SU-DHL-6 (cell line): ENCODE data around the gene PLA2G4E.

ENCODE experiments used
- CTCF ChIP-seq: fragments of 200-600 bp; sonication (generic); IDR thresholded peaks from one replicate; pipeline ENCODE4 v1.5.1; 2017; ENCODE audit warnings: antibody characterized with exemption, mild to moderate bottlenecking, low read length, moderate library complexity; ENCODE audit not compliant: insufficient read depth, poor library complexity, severe bottlenecking
- EZH2phosphoT487 ChIP-seq: fragments of 200-600 bp; sonication (generic), shearing (Covaris generic); conservative IDR thresholded peaks from 2 replicates; pipeline ENCODE4 v1.6.1; 2018; ENCODE audit warnings: mild to moderate bottlenecking, antibody characterized with exemption, low read length, moderate library complexity, mixed read lengths

- TF ChIP-seq CTCF: no peak
- no peak for TF ChIP-seq EZH2phosphoT487
Measured at GRCh38 chr15:41954036-41954435, 66.8 kb downstream of the PLA2G4E start.
